ENCODE results near the gene ANKRD29.

DNA sequence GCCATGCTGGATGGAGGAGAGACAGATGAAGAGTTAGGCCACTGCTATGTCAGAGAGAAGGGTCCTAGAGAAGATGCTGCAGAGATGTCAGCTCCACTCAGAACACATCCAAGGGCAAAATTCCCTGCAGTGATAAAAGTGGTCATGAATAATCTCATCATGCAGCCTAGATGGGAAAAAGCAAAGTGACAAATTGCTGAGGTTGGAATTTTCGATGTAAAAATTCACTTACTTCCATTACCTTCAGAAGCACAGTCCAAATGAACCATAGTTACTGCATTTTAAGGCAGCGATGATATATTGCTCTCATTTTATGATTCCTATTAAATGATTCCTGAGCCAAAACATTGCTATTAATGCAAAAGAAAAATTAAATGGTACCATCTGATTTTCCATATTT, 16.4 kb downstream of the ANKRD29 start:
- no peak for TF ChIP-seq REST (IDR thresholded peaks at IDR 0.05; ENCODE audit: insufficient replicate concordance, low read depth)
- no peak for TF ChIP-seq SPI1 (IDR thresholded peaks at IDR 0.05; ENCODE audit: borderline replicate concordance, low read depth)
- no peak for TF ChIP-seq CTCF (IDR thresholded peaks at IDR 0.05; ENCODE audit: insufficient read depth, low read length)
- TF ChIP-seq POLR2AphosphoS5 (IDR thresholded peaks at IDR 0.05; ENCODE audit: low read depth), result no peak
- no peak for TF ChIP-seq GABPA (IDR thresholded peaks at IDR 0.05; ENCODE audit: low read depth)

Data from HL-60 (cell line).